Mammary epithelial cell (primary cell): Measurements from ENCODE around the gene PRAMEF1.

Experiments used
- EZH2 ChIP-seq: IDR thresholded peaks from 2 replicates; pipeline ENCODE4 v1.6.1; 2012; ENCODE audit warnings: low read length, inconsistent platforms, borderline replicate concordance
- TF ChIP-seq, protein P1 (sequence below), 2 donors: IDR thresholded peaks in 1 of 2; conservative IDR thresholded peaks in 1 of 2; 2 replicates each; pipeline ENCODE4 v1.5.1; 2011 to 2012; ENCODE audit warnings: inconsistent platforms in 2 of 2, low read length in 2 of 2, mild to moderate bottlenecking in 2 of 2, control low read depth in 1 of 2, low read depth in 1 of 2; ENCODE audit not compliant: insufficient read depth in 1 of 2; ENCODE audit errors: extremely low read depth in 1 of 2

- TF ChIP-seq, protein P1, sequence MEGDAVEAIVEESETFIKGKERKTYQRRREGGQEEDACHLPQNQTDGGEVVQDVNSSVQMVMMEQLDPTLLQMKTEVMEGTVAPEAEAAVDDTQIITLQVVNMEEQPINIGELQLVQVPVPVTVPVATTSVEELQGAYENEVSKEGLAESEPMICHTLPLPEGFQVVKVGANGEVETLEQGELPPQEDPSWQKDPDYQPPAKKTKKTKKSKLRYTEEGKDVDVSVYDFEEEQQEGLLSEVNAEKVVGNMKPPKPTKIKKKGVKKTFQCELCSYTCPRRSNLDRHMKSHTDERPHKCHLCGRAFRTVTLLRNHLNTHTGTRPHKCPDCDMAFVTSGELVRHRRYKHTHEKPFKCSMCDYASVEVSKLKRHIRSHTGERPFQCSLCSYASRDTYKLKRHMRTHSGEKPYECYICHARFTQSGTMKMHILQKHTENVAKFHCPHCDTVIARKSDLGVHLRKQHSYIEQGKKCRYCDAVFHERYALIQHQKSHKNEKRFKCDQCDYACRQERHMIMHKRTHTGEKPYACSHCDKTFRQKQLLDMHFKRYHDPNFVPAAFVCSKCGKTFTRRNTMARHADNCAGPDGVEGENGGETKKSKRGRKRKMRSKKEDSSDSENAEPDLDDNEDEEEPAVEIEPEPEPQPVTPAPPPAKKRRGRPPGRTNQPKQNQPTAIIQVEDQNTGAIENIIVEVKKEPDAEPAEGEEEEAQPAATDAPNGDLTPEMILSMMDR (conservative IDR thresholded peaks at IDR 0.05 in 1 of 2, IDR thresholded peaks at IDR 0.05 in 1 of 2; ENCODE audit: extremely low read depth in 1 of 2, insufficient read depth in 1 of 2, low read depth in 1 of 2, low read length in 2 of 2): no peak
- no peak for TF ChIP-seq EZH2
Observed at GRCh38 chr1:12773438-12773837, 17.8 kb upstream of the PRAMEF1 start, which contains the start of gene PRAMEF12.
